ENCODE results near the gene APEH. TPM values are rescaled to one million over a fixed set of nuclear protein-coding genes. Genes with fewer than 3 reads are reported as not detected.

The APEH gene
- polyA plus RNA-seq, 3 donors = 66.1 to 105 (median 92.6) TPM

DNA sequence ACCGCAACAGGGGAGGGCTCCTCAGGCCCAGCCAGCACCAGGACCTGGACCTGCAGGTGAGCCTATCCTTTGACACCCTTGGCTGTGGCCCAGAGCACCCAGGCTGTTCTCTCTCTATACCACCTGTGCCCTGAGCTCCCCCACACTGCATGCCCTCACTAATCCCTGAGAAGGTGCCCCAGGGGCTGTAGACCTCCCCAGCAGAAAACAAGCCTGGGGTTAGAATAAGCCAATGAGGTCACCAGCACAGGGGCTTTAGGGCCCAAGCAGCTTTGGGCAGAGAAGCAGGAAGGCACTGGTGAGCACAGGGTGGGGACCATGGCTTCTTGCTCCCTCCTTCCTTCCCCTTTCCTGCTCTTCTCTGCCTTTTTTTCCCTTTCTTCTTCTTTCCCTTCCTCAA lies 10.3 kb upstream of the APEH start:
- Mint-ChIP-seq H3K9me3 (no peaks in the 10 kb centered on the region), H3K4me1 (peaks cover 11% of the 10 kb centered on the region), H3K27me3 (ENCODE audit: low read depth in 3 of 3) (peaks cover 3 to 8% (median 6%) of the 10 kb centered on the region in 3 donors), H3K36me3 (no peaks in the 10 kb centered on the region), H3K4me3 (no peak overlapping the region), H3K27ac (peak overlapping the region in 1 of 7 donors; percentile 51)
- no peak overlapping the region for H2AFZ ChIP-seq (ENCODE audit: insufficient read depth, low read depth, low read length, poor library complexity, severe bottlenecking)
- no peaks in the 10 kb centered on the region for H3K9me3 ChIP-seq (replicated peaks in 1 of 2; ENCODE audit: control insufficient read depth in 1 of 2, insufficient read depth in 1 of 2, low read length in 2 of 2)
- H3K9ac ChIP-seq (ENCODE audit: insufficient read depth, low read length, poor library complexity, severe bottlenecking) = no peak overlapping the region
- H3K4me3 ChIP-seq (replicated peaks in 1 of 3; ENCODE audit: low read depth in 2 of 3, low read length in 3 of 3) = no peak overlapping the region
- no peaks in the 10 kb centered on the region for H3K27me3 ChIP-seq (ENCODE audit: control insufficient read depth in 2 of 2, insufficient read depth in 2 of 2, low read length in 2 of 2)
- H4K20me1 ChIP-seq (ENCODE audit: insufficient read depth, low read length) = no peaks in the 10 kb centered on the region
- no peak for DNase-seq
- intact Hi-C loops (cut with micrococcal nuclease) = no loop called here
- TF ChIP-seq, protein P1, sequence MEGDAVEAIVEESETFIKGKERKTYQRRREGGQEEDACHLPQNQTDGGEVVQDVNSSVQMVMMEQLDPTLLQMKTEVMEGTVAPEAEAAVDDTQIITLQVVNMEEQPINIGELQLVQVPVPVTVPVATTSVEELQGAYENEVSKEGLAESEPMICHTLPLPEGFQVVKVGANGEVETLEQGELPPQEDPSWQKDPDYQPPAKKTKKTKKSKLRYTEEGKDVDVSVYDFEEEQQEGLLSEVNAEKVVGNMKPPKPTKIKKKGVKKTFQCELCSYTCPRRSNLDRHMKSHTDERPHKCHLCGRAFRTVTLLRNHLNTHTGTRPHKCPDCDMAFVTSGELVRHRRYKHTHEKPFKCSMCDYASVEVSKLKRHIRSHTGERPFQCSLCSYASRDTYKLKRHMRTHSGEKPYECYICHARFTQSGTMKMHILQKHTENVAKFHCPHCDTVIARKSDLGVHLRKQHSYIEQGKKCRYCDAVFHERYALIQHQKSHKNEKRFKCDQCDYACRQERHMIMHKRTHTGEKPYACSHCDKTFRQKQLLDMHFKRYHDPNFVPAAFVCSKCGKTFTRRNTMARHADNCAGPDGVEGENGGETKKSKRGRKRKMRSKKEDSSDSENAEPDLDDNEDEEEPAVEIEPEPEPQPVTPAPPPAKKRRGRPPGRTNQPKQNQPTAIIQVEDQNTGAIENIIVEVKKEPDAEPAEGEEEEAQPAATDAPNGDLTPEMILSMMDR (IDR thresholded peaks at IDR 0.05) = no peak
- WGBS (ENCODE audit: insufficient coverage) = 100% methylated on average over 1 of the region's 1 CpG
- H3K4me1 ChIP-seq (ENCODE audit: control insufficient read depth in 1 of 2, insufficient read depth in 2 of 2, low read length in 2 of 2) = peaks cover 0 to 8% of the 10 kb centered on the region in 2 donors
- no peak overlapping the region for H3K27ac ChIP-seq (ENCODE audit: low read depth in 1 of 2, low read length in 2 of 2)
- no peak overlapping the region for H3K4me2 ChIP-seq (replicated peaks; ENCODE audit: extremely low read depth, low read length, poor library complexity, severe bottlenecking)
- no peaks in the 10 kb centered on the region for H3K36me3 ChIP-seq (replicated peaks in 1 of 2; ENCODE audit: control insufficient read depth in 1 of 2, insufficient read depth in 2 of 2, low read length in 2 of 2)
- H3K79me2 ChIP-seq (ENCODE audit: insufficient read depth, low read length) = no peaks in the 10 kb centered on the region

DNA sequence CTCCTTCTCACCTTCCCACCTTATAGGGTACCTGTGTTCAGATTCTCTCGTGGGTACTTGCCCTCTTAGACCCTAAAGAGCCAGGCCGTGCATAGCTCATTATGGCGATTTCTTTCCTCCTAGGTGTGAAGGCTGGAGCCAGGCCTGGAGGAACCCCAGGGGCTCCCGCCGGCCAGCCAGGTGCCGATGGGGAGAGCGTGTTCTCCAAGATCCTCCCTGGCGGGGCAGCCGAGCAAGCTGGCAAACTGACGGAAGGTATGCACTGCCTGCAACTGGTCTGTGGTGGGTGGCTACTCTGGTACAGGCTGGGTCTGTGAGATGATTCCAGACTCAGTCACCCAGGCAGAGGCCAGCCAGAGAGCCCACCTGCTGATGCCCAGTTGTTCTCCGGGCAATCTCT lies 9.9 kb upstream of the APEH start:
- H3K27me3 Mint-ChIP-seq (ENCODE audit: low read depth in 3 of 3) = peaks cover 4 to 8% (median 7%) of the 10 kb centered on the region in 3 donors
- Histone ChIP-seq H3K4me3 (replicated peaks in 1 of 3; ENCODE audit: low read depth in 2 of 3, low read length in 3 of 3) (no peak overlapping the region), H4K20me1 (ENCODE audit: insufficient read depth, low read length) (no peaks in the 10 kb centered on the region), H3K9ac (ENCODE audit: insufficient read depth, low read length, poor library complexity, severe bottlenecking) (no peak overlapping the region), H3K4me1 (ENCODE audit: control insufficient read depth in 1 of 2, insufficient read depth in 2 of 2, low read length in 2 of 2) (peaks cover 0 to 8% of the 10 kb centered on the region in 2 donors), H3K4me2 (replicated peaks; ENCODE audit: extremely low read depth, low read length, poor library complexity, severe bottlenecking) (no peak overlapping the region), H3K9me3 (replicated peaks in 1 of 2; ENCODE audit: control insufficient read depth in 1 of 2, insufficient read depth in 1 of 2, low read length in 2 of 2) (no peaks in the 10 kb centered on the region), H3K79me2 (ENCODE audit: insufficient read depth, low read length) (no peaks in the 10 kb centered on the region), H3K27ac (ENCODE audit: low read depth in 1 of 2, low read length in 2 of 2) (no peak overlapping the region), H3K27me3 (ENCODE audit: control insufficient read depth in 2 of 2, insufficient read depth in 2 of 2, low read length in 2 of 2) (no peaks in the 10 kb centered on the region), H3K36me3 (replicated peaks in 1 of 2; ENCODE audit: control insufficient read depth in 1 of 2, insufficient read depth in 2 of 2, low read length in 2 of 2) (no peaks in the 10 kb centered on the region), H2AFZ (ENCODE audit: insufficient read depth, low read depth, low read length, poor library complexity, severe bottlenecking) (no peak overlapping the region)
- H3K36me3 Mint-ChIP-seq = no peaks in the 10 kb centered on the region
- WGBS (ENCODE audit: insufficient coverage) = 92% methylated on average over 11 of the region's 11 CpGs
- H3K9me3 Mint-ChIP-seq = no peaks in the 10 kb centered on the region
- H3K4me1 Mint-ChIP-seq = peaks cover 11% of the 10 kb centered on the region
- TF ChIP-seq, protein P1 (IDR thresholded peaks at IDR 0.05) = no peak
- peak overlapping the region in 1 of 7 donors; percentile 51 for H3K27ac Mint-ChIP-seq
- intact Hi-C loops (cut with micrococcal nuclease) = no loop called here
- H3K4me3 Mint-ChIP-seq = no peak overlapping the region
- no peak for DNase-seq

Data from CD14-positive monocyte (primary cell).